Measurements from ENCODE around the gene CABLES1. TPM values are rescaled to one million over a fixed set of nuclear protein-coding genes. Genes with fewer than 3 reads are reported as not detected.

The CABLES1 gene
- total and polyA plus RNA-seq, 2 of the 8 experiments (the other 6 are each of a cell fraction or from before 2014, with no cell fraction given): 9.2 to 26.4 TPM

DNA sequence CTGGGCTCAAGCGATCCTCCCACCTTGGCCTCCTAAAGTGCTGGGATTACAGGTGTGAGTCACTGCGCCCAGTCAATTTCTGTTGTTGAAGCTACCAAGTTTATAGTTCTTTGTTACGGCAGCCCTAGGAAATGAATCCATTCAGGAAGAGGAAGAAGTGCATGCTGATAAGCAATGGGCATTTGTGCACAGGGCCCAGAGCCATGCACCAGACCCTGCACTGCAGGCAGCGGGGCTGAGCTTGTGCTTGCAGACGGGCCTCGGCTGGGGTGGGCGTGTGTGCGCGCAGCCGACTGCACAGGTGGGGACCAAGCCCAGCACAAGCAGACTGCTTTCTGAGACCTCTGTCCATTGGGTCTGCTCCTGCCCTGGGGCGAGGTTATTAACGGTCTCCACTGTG is 144.6 kb downstream of the CABLES1 start:
- H3K9me3 ChIP-seq (ENCODE audit: insufficient read depth in 2 of 2, low read depth in 1 of 2, low read length in 1 of 2): peaks cover 11 to 16% of the 10 kb centered on the region in 2 experiments
- no peaks in the 10 kb centered on the region for H3K27me3 ChIP-seq (replicated peaks in 1 of 4; ENCODE audit: control insufficient read depth in 3 of 4, extremely low read depth in 1 of 4, insufficient read depth in 3 of 4, low read length in 3 of 4)
- peaks cover 0 to 3% (median 0%) of the 10 kb centered on the region in 4 experiments; a peak in 2 of 8 replicates for H3K36me3 ChIP-seq (ENCODE audit: control insufficient read depth in 2 of 4, insufficient read depth in 4 of 4, low read length in 3 of 4)
- no peaks in the 10 kb centered on the region for H3K79me2 ChIP-seq (ENCODE audit: control insufficient read depth in 1 of 2, insufficient read depth in 2 of 2, low read length in 2 of 2)
- H2AFZ ChIP-seq (ENCODE audit: low read length): no peak overlapping the region
- peaks cover 2% of the 10 kb centered on the region; the same call in 1 of the 2 replicates for H3K23me2 ChIP-seq (ENCODE audit: low read depth, low read length)
- peak overlapping the region; percentile 87 for H3K18ac ChIP-seq (ENCODE audit: extremely low read depth, low read length)
- H2BK120ac ChIP-seq (replicated peaks; ENCODE audit: low read depth, low read length): peak overlapping the region; percentile 19
- DNase-seq (ENCODE audit: low read depth in 1 of 2, low spot score in 2 of 2) (no peak), FAIRE-seq (no peak)
- H3K79me1 ChIP-seq (ENCODE audit: low read depth, low read length): no peaks in the 10 kb centered on the region
- H2BK12ac ChIP-seq (ENCODE audit: low read depth, low read length): peak overlapping the region; percentile 96; the same call in 1 of the 2 replicates
- no peak overlapping the region for H3K4me3 ChIP-seq (ENCODE audit: extremely low read depth in 1 of 4, insufficient read depth in 2 of 4, low read depth in 3 of 4, low read length in 4 of 4)
- H4K8ac ChIP-seq (ENCODE audit: extremely low read depth, insufficient read depth, low read length): peak overlapping the region; percentile 81
- peak overlapping the region; percentile 89; the same call in 1 of the 2 replicates for H2BK5ac ChIP-seq (ENCODE audit: low read depth, low read length)
- peaks cover 0 to under 1% of the 10 kb centered on the region in 2 experiments for H4K20me1 ChIP-seq (replicated peaks in 1 of 2; ENCODE audit: control insufficient read depth in 1 of 2, insufficient read depth in 2 of 2, low read length in 2 of 2)
- no peak overlapping the region for H3K14ac ChIP-seq (ENCODE audit: insufficient read length)
- peak overlapping the region; percentile 81; the same call in 1 of the 2 replicates for H2BK15ac ChIP-seq (ENCODE audit: low read length)
- no peak overlapping the region for H3K56ac ChIP-seq (replicated peaks; ENCODE audit: insufficient read length, low read depth, low read length)
- no peak overlapping the region for H3K23ac ChIP-seq (ENCODE audit: insufficient read length)
- H3K9ac ChIP-seq (replicated peaks in 1 of 4; ENCODE audit: extremely low read depth in 1 of 4, low read depth in 3 of 4, low read length in 3 of 4): no peak overlapping the region
- WGBS, 2 experiments (ENCODE audit: extremely low coverage in 1 of 2, insufficient coverage in 1 of 2, insufficient read length in 1 of 2, insufficient replicate concordance in 2 of 2, low coverage in 1 of 2, low lambda C conversion rate in 2 of 2, missing lambda C conversion rate in 1 of 2): 93% methylated on average over 12 of the region's 12 CpGs; no CpG with 5 or more reads in 1 of the 2 experiments
- peak overlapping the region; percentile 99; the same call in 1 of the 2 replicates for H2BK20ac ChIP-seq (ENCODE audit: low read length)
- peak overlapping the region; percentile 83 for H4K91ac ChIP-seq (replicated peaks; ENCODE audit: insufficient read length, low read length)
- CTCF ChIA-PET (ENCODE audit: partially characterized antibody): interaction anchor here (1.1 to 1.3 kb wide), 2 partner anchors 14 to 108 kb away, joined by 3 to 4 read pairs; no protein-coding TSS in a partner anchor
- H2AK5ac ChIP-seq (ENCODE audit: low read depth, low read length): peak overlapping the region; percentile 98
- no peak overlapping the region for H3K27ac ChIP-seq (ENCODE audit: low read depth, low read length)
- POLR2A ChIA-PET (ENCODE audit: partially characterized antibody): no interaction called here
- no peak overlapping the region for H3K4me2 ChIP-seq (ENCODE audit: insufficient read depth in 1 of 2, low read depth in 2 of 2, low read length in 2 of 2)
- H3K4me1 ChIP-seq (replicated peaks in 1 of 4; ENCODE audit: control insufficient read depth in 3 of 4, insufficient read depth in 4 of 4, low read length in 3 of 4): peaks cover 7 to 22% (median 13%) of the 10 kb centered on the region in 4 experiments
- no peak overlapping the region for H4K5ac ChIP-seq (ENCODE audit: insufficient read length, low read depth, low read length)
- H3K4ac ChIP-seq (replicated peaks; ENCODE audit: insufficient read length, low read depth, low read length): peak overlapping the region; percentile 2
- TF ChIP-seq SIRT6 (IDR thresholded peaks at IDR 0.05; ENCODE audit: low read length) (no peak), TAF7 (optimal IDR thresholded peaks at IDR 0.05; ENCODE audit: borderline replicate concordance, low read depth, low read length) (no peak), CTBP2 (IDR thresholded peaks at IDR 0.05; ENCODE audit: borderline replicate concordance, insufficient read depth, insufficient read length, low read length) (no peak), JUND (IDR thresholded peaks at IDR 0.05; ENCODE audit: low read length) (no peak), RNF2 (IDR thresholded peaks at IDR 0.05; ENCODE audit: borderline replicate concordance, low read depth, low read length, missing control alignments, poor library complexity, severe bottlenecking) (no peak), POLR2A (IDR thresholded peaks at IDR 0.05; ENCODE audit: control extremely low read depth in 1 of 2, low read depth in 2 of 2, low read length in 2 of 2) (no peak), RXRA (IDR thresholded peaks at IDR 0.05; ENCODE audit: insufficient read depth, low read depth, low read length) (no peak), TAF1 (IDR thresholded peaks at IDR 0.05; ENCODE audit: low read depth, low read length) (no peak), GABPA (IDR thresholded peaks at IDR 0.05; ENCODE audit: borderline replicate concordance, insufficient read depth, low read length) (no peak), RBBP5 (IDR thresholded peaks at IDR 0.05; ENCODE audit: borderline replicate concordance, low read depth, low read length) (no peak), CHD2 (IDR thresholded peaks at IDR 0.05; ENCODE audit: low read length) (no peak), EZH2 (IDR thresholded peaks at IDR 0.05; ENCODE audit: low read depth, low read length, severe bottlenecking) (no peak)
- TF ChIP-seq, protein P1, sequence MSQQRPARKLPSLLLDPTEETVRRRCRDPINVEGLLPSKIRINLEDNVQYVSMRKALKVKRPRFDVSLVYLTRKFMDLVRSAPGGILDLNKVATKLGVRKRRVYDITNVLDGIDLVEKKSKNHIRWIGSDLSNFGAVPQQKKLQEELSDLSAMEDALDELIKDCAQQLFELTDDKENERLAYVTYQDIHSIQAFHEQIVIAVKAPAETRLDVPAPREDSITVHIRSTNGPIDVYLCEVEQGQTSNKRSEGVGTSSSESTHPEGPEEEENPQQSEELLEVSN (IDR thresholded peaks at IDR 0.05): no peak
